H1 (cell line): ENCODE data around the gene TMEM150B. TPM values are rescaled to one million over a fixed set of nuclear protein-coding genes. Genes with fewer than 3 reads are reported as not detected.

Source experiments
- CTCF ChIA-PET: fragments of 300-600 bp; sonication (Branson Sonifier 250); formaldehyde crosslinking; loops from one replicate; lab custom pipeline; 2021; ENCODE audit not compliant: partially characterized antibody; lab: Charles Lee
- POLR2A ChIA-PET: fragments of 300-600 bp; sonication (Branson Sonifier 250); formaldehyde crosslinking; loops from one replicate; lab custom pipeline; 2021; ENCODE audit warnings: inconsistent platforms; ENCODE audit not compliant: partially characterized antibody; lab: Charles Lee
- DNase-seq, 2 experiments: peaks; one replicate each; pipeline versions ENCODE4 v3.0.0 to v3.0.0-alpha.2; 2010 to 2022; ENCODE audit warnings: low spot score in 2 of 2, low read depth in 1 of 2, mixed read lengths in 1 of 2
- FAIRE-seq: peaks from 2 replicates; lab custom pipeline; 2011; peaks lifted over from hg19 to GRCh38; lab: Jason Lieb, UNC
- H2AFZ ChIP-seq: 2 replicates; pipeline ENCODE4 v1.8.1; 2012; ENCODE audit warnings: low read length, inconsistent platforms
- H2AK5ac ChIP-seq: 2 replicates; pipeline ENCODE4 v1.6.1; 2013; ENCODE audit warnings: low read depth, low read length
- H2BK120ac ChIP-seq: replicated peaks from 2 replicates; pipeline ENCODE3; 2013; ENCODE audit warnings: low read depth, low read length, inconsistent platforms
- H2BK12ac ChIP-seq: 2 replicates; pipeline ENCODE4 v1.6.1; 2013; ENCODE audit warnings: low read depth, low read length
- H2BK15ac ChIP-seq: 2 replicates; pipeline ENCODE4 v1.6.1; 2013; ENCODE audit warnings: low read length
- H2BK20ac ChIP-seq: 2 replicates; pipeline ENCODE4 v1.6.1; 2013; ENCODE audit warnings: low read length
- H2BK5ac ChIP-seq: 2 replicates; pipeline ENCODE4 v1.6.1; 2013; ENCODE audit warnings: low read depth, low read length
- H3K14ac ChIP-seq: 2 replicates; pipeline ENCODE4 v1.6.1; 2013; ENCODE audit warnings: inconsistent platforms; ENCODE audit not compliant: insufficient read length
- H3K18ac ChIP-seq: 2 replicates; pipeline ENCODE4 v1.6.1; 2013; ENCODE audit warnings: low read length; ENCODE audit errors: extremely low read depth
- H3K23ac ChIP-seq: 2 replicates; pipeline ENCODE4 v1.6.1; 2013; ENCODE audit warnings: inconsistent platforms; ENCODE audit not compliant: insufficient read length
- H3K23me2 ChIP-seq: 2 replicates; pipeline ENCODE4 v1.6.1; 2013; ENCODE audit warnings: low read depth, low read length
- H3K27ac ChIP-seq: 2 replicates; pipeline ENCODE4 v1.6.1; 2011; ENCODE audit warnings: low read depth, low read length, inconsistent platforms
- H3K27me3 ChIP-seq, 4 experiments: replicated peaks in 1 of 4; 1 replicate in 1 of 4; 2 replicates in 3 of 4; pipeline versions ENCODE4 v1.6.1 to v1.8.1; 2011 to 2013; ENCODE audit warnings: low read length in 3 of 4, mild to moderate bottlenecking in 3 of 4, inconsistent platforms in 2 of 4, mixed read lengths in 2 of 4, moderate library complexity in 1 of 4; ENCODE audit not compliant: control insufficient read depth in 3 of 4, insufficient read depth in 3 of 4; ENCODE audit errors: extremely low read depth in 1 of 4
- H3K36me3 ChIP-seq, 4 experiments: 2 replicates each; pipeline versions ENCODE4 v1.6.1 to v1.8.1; 2011 to 2013; ENCODE audit warnings: mild to moderate bottlenecking in 4 of 4, low read length in 3 of 4, moderate library complexity in 2 of 4, control low read depth in 1 of 4, inconsistent platforms in 1 of 4; ENCODE audit not compliant: insufficient read depth in 4 of 4, control insufficient read depth in 2 of 4
- H3K4ac ChIP-seq: replicated peaks from 2 replicates; pipeline ENCODE3; 2013; ENCODE audit warnings: low read length, low read depth, mixed read lengths, inconsistent platforms; ENCODE audit not compliant: insufficient read length
- H3K4me1 ChIP-seq, 4 experiments: replicated peaks in 1 of 4; 1 replicate in 1 of 4; 2 replicates in 3 of 4; pipeline versions ENCODE4 v1.6.1 to v1.8.1; 2011 to 2013; ENCODE audit warnings: low read length in 3 of 4, inconsistent platforms in 2 of 4, mixed read lengths in 1 of 4; ENCODE audit not compliant: insufficient read depth in 4 of 4, control insufficient read depth in 3 of 4
- H3K4me2 ChIP-seq, 2 experiments: 2 replicates each; pipeline versions ENCODE4 v1.6.1 to v1.8.1; 2011 to 2013; ENCODE audit warnings: low read depth in 2 of 2, low read length in 2 of 2, control low read depth in 1 of 2, inconsistent platforms in 1 of 2, mild to moderate bottlenecking in 1 of 2; ENCODE audit not compliant: insufficient read depth in 1 of 2
- H3K4me3 ChIP-seq, 4 experiments: fragments of 200-600, 300-600 bp in 1 of 4; sonication (generic), shearing (Covaris generic), sonication (Bioruptor Twin) in 1 of 4; 2 replicates each; pipeline versions ENCODE4 v1.5.1 to v1.8.1; 2011 to 2016; ENCODE audit warnings: low read length in 4 of 4, low read depth in 3 of 4, control low read depth in 2 of 4, inconsistent platforms in 2 of 4, mild to moderate bottlenecking in 2 of 4, mixed read lengths in 1 of 4, moderate library complexity in 1 of 4; ENCODE audit not compliant: insufficient read depth in 2 of 4; ENCODE audit errors: extremely low read depth in 1 of 4
- H3K56ac ChIP-seq: replicated peaks from 2 replicates; pipeline ENCODE3; 2013; ENCODE audit warnings: low read depth, mild to moderate bottlenecking, mixed read lengths, low read length, inconsistent platforms; ENCODE audit not compliant: insufficient read length
- H3K79me1 ChIP-seq: 2 replicates; pipeline ENCODE4 v1.6.1; 2013; ENCODE audit warnings: low read depth, low read length, control low read depth
- H3K79me2 ChIP-seq, 2 experiments: 2 replicates each; pipeline versions ENCODE4 v1.6.1 to v1.8.1; 2012 to 2013; ENCODE audit warnings: low read length in 2 of 2, mild to moderate bottlenecking in 2 of 2, inconsistent platforms in 1 of 2; ENCODE audit not compliant: insufficient read depth in 2 of 2, control insufficient read depth in 1 of 2
- H3K9ac ChIP-seq, 4 experiments: replicated peaks in 1 of 4; 1 replicate in 1 of 4; 2 replicates in 3 of 4; pipeline versions ENCODE4 v1.6.1 to v1.8.1; 2011 to 2013; ENCODE audit warnings: low read depth in 3 of 4, low read length in 3 of 4, control low read depth in 2 of 4, mild to moderate bottlenecking in 2 of 4, moderate library complexity in 2 of 4, inconsistent platforms in 1 of 4; ENCODE audit errors: extremely low read depth in 1 of 4
- H3K9me3 ChIP-seq, 2 experiments: 2 replicates each; pipeline versions ENCODE4 v1.6.1 to v1.8.1; 2012 to 2013; ENCODE audit warnings: mild to moderate bottlenecking in 2 of 2, moderate library complexity in 2 of 2, control low read depth in 1 of 2, inconsistent platforms in 1 of 2, low read depth in 1 of 2, low read length in 1 of 2, mixed read lengths in 1 of 2; ENCODE audit not compliant: insufficient read depth in 2 of 2
- H4K20me1 ChIP-seq, 2 experiments: replicated peaks in 1 of 2; 2 replicates each; pipeline versions ENCODE3 to v1.8.1; 2011 to 2013; ENCODE audit warnings: inconsistent platforms in 2 of 2, low read length in 2 of 2, mild to moderate bottlenecking in 1 of 2; ENCODE audit not compliant: insufficient read depth in 2 of 2, control insufficient read depth in 1 of 2
- H4K5ac ChIP-seq: 2 replicates; pipeline ENCODE4 v1.6.1; 2013; ENCODE audit warnings: low read length, low read depth, mixed read lengths, inconsistent platforms; ENCODE audit not compliant: insufficient read length
- H4K8ac ChIP-seq: 2 replicates; pipeline ENCODE4 v1.8.0; 2013; ENCODE audit warnings: mild to moderate bottlenecking, moderate library complexity, low read length, inconsistent platforms; ENCODE audit not compliant: insufficient read depth; ENCODE audit errors: extremely low read depth
- H4K91ac ChIP-seq: replicated peaks from 2 replicates; pipeline ENCODE3; 2013; ENCODE audit warnings: low read length, mixed read lengths, inconsistent platforms; ENCODE audit not compliant: insufficient read length
- CHD2 ChIP-seq: IDR thresholded peaks from 2 replicates; pipeline ENCODE4 v1.6.1; 2012; ENCODE audit warnings: low read length, improper control_type of control experiment
- HDAC2 ChIP-seq, 2 experiments: fragments of 300-600 bp in 1 of 2; sonication (generic) in 1 of 2; IDR thresholded peaks; 2 replicates each; pipeline ENCODE4 v1.6.1; 2011 to 2012; ENCODE audit warnings: low read depth in 2 of 2, low read length in 2 of 2, mild to moderate bottlenecking in 2 of 2, moderate library complexity in 2 of 2, borderline replicate concordance in 1 of 2, inconsistent platforms in 1 of 2
- MAFK ChIP-seq: IDR thresholded peaks from 2 replicates; pipeline ENCODE4 v1.6.1; 2012; ENCODE audit warnings: low read depth, mild to moderate bottlenecking, improper control_type of control experiment, low read length
- POLR2AphosphoS5 ChIP-seq: IDR thresholded peaks from 2 replicates; pipeline ENCODE4 v1.6.1; 2011; ENCODE audit warnings: low read depth, low read length
- RAD21 ChIP-seq, 2 experiments: IDR thresholded peaks in 1 of 2; conservative IDR thresholded peaks in 1 of 2; 2 replicates each; pipeline ENCODE4 v1.6.1; 2011; ENCODE audit warnings: low read depth in 2 of 2, low read length in 2 of 2, improper control_type of control experiment in 1 of 2, inconsistent platforms in 1 of 2, mild to moderate bottlenecking in 1 of 2, moderate library complexity in 1 of 2
- RFX5 ChIP-seq: IDR thresholded peaks from 2 replicates; pipeline ENCODE4 v1.6.1; 2011; ENCODE audit warnings: low read depth, low read length, improper control_type of control experiment, borderline replicate concordance
- SIN3A ChIP-seq, 2 experiments: IDR thresholded peaks in 1 of 2; conservative IDR thresholded peaks in 1 of 2; 2 replicates each; pipeline ENCODE4 v1.6.1; 2011 to 2012; ENCODE audit warnings: low read length in 2 of 2, improper control_type of control experiment in 1 of 2, low read depth in 1 of 2, mild to moderate bottlenecking in 1 of 2
- SP4 ChIP-seq: IDR thresholded peaks from 2 replicates; pipeline ENCODE4 v1.6.1; 2012; ENCODE audit warnings: low read length, inconsistent platforms
- TAF1 ChIP-seq: IDR thresholded peaks from 2 replicates; pipeline ENCODE4 v1.6.1; 2011; ENCODE audit warnings: mild to moderate bottlenecking, low read depth, low read length
- TAF7 ChIP-seq: optimal IDR thresholded peaks from 2 replicates; pipeline ENCODE3; 2011; ENCODE audit warnings: low read depth, mild to moderate bottlenecking, inconsistent platforms, low read length, moderate library complexity, borderline replicate concordance
- TCF12 ChIP-seq: IDR thresholded peaks from 2 replicates; pipeline ENCODE4 v1.6.1; 2011; ENCODE audit warnings: low read depth, mild to moderate bottlenecking, low read length
- WGBS, 2 experiments: shearing (Covaris generic) in 1 of 2; methylation state at CpG; one replicate each; pipeline versions ENCODE4 v1.1.6 to v1.1.7; 2013 to 2015; ENCODE audit warnings: low lambda C conversion rate in 2 of 2, mixed read lengths in 2 of 2, inconsistent platforms in 1 of 2, low coverage in 1 of 2, missing lambda C conversion rate in 1 of 2; ENCODE audit not compliant: insufficient replicate concordance in 2 of 2, insufficient coverage in 1 of 2, insufficient read length in 1 of 2; ENCODE audit errors: extremely low coverage in 1 of 2, missing lambda C conversion rate in 1 of 2; 5-methylcytosine and 5-hydroxymethylcytosine counted together
- polyA plus RNA-seq, 7 experiments: library from polyadenylated mRNA; depleted of rRNA in 3 of 7; stranded (reverse) in 5 of 7; unstranded in 2 of 7; fragments of >200 nt in 5 of 7; fragments of 200-250 nt in 2 of 7; gene quantifications; 1 replicate in 5 of 7; 2 replicates in 1 of 7; 4 replicates in 1 of 7; pipeline versions ENCODE4 v1.2.1 to v1.2.3, GENCODE V29; 2011 to 2013; ENCODE audit warnings: missing spikeins in 2 of 7, mixed read lengths in 2 of 7
- total RNA-seq: library from RNA; stranded (reverse); fragmentation: NEBNext Ultra II Directional; extraction: Animal tissue kit (Norgen Biotek cat#: 25700); gene quantifications from 2 replicates; pipeline ENCODE4 v1.2.1, GENCODE V29; 2021
- TF ChIP-seq, protein P1 (sequence below): IDR thresholded peaks from 2 replicates; pipeline ENCODE4 v1.6.1; 2012; ENCODE audit warnings: inconsistent platforms

TMEM150B gene
- total and polyA plus RNA-seq, 2 of the 8 experiments (the other 6 are each of a cell fraction or from before 2014, with no cell fraction given), result 0.41 to 0.91 TPM

DNA sequence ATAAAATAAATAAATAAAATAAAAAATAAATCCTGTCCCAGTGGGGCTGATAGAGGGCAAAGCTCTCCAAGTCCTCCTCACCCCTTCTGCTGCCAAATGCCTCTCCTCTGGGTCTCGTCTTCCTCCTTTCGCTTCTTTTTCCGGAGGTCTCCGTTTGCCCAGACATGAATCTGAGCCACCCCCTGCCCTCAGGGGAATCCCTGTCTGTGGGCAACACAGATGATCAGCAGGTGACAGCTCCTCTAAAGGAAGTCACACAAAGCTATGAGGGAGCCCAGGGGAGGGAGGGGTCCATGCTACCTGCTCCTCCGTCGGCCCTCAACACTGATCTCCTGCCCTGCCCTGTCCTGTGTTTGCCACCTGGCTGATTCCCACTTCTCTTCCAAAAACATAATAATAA is 479 bp downstream of the TMEM150B start:
- no peak overlapping the region for H2AFZ ChIP-seq
- WGBS, 2 experiments, result 93% methylated on average over 6 of the region's 6 CpGs; no CpG with 5 or more reads in 1 of the 2 experiments
- DNase-seq (no peak), FAIRE-seq (no peak)
- H3K9ac ChIP-seq, result no peak overlapping the region
- peaks cover 2% of the 10 kb centered on the region; the same call in 1 of the 2 replicates for H3K23me2 ChIP-seq
- no peak overlapping the region for H2BK5ac ChIP-seq
- H3K9me3 ChIP-seq, result no peaks in the 10 kb centered on the region
- H4K8ac ChIP-seq, result no peak overlapping the region
- no peaks in the 10 kb centered on the region for H3K79me2 ChIP-seq
- no peaks in the 10 kb centered on the region for H4K20me1 ChIP-seq
- no peaks in the 10 kb centered on the region for H3K27me3 ChIP-seq
- no peak overlapping the region for H3K56ac ChIP-seq
- H3K79me1 ChIP-seq, result no peaks in the 10 kb centered on the region
- H3K14ac ChIP-seq, result no peak overlapping the region
- no peak overlapping the region for H3K4ac ChIP-seq
- H2AK5ac ChIP-seq, result no peak overlapping the region
- no peak overlapping the region for H3K4me3 ChIP-seq
- no peak overlapping the region for H3K18ac ChIP-seq
- no peak overlapping the region for H2BK20ac ChIP-seq
- H3K36me3 ChIP-seq, result no peaks in the 10 kb centered on the region
- H3K4me1 ChIP-seq, result peaks cover 0 to 10% (median 5%) of the 10 kb centered on the region in 4 experiments; a peak in 6 of 7 replicates
- no peak overlapping the region for H4K91ac ChIP-seq
- no peak overlapping the region for H2BK120ac ChIP-seq
- ChIA-PET CTCF (interaction anchor here (1.1 to 1.5 kb wide), 3 partner anchors 14 to 308 kb away, joined by 3 to 5 read pairs (median 3); partner anchors contain the start of gene KMT5C), POLR2A (interaction anchor here (1.0 to 1.1 kb wide), 2 partner anchors 65 to 83 kb away, joined by 3 read pairs; partner anchors contain the start of gene UBE2S)
- no peak overlapping the region for H2BK15ac ChIP-seq
- no peak overlapping the region for H3K4me2 ChIP-seq
- H3K23ac ChIP-seq, result no peak overlapping the region
- no peak overlapping the region for H4K5ac ChIP-seq
- no peak overlapping the region for H3K27ac ChIP-seq
- H2BK12ac ChIP-seq, result 0 out of 2 replicates have a peak overlapping the region, but pooled peaks have one; percentile 50
- TF ChIP-seq RAD21 (IDR thresholded peaks at IDR 0.05 in 1 of 2, conservative IDR thresholded peaks at IDR 0.05 in 1 of 2; ENCODE audit: low read depth in 2 of 2, low read length in 2 of 2) (no peak), TAF7 (no peak), HDAC2 (IDR thresholded peaks at IDR 0.05; ENCODE audit: borderline replicate concordance in 1 of 2, low read depth in 2 of 2, low read length in 2 of 2) (no peak), CHD2 (no peak), SIN3A (conservative IDR thresholded peaks at IDR 0.05 in 1 of 2, IDR thresholded peaks at IDR 0.05 in 1 of 2; ENCODE audit: low read depth in 1 of 2, low read length in 2 of 2) (no peak), SP4 (no peak), TCF12 (no peak), TAF1 (no peak), MAFK (no peak), RFX5 (no peak), POLR2AphosphoS5 (no peak)
- TF ChIP-seq, protein P1, sequence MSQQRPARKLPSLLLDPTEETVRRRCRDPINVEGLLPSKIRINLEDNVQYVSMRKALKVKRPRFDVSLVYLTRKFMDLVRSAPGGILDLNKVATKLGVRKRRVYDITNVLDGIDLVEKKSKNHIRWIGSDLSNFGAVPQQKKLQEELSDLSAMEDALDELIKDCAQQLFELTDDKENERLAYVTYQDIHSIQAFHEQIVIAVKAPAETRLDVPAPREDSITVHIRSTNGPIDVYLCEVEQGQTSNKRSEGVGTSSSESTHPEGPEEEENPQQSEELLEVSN, result no peak
